Rectal smooth muscle tissue (tissue), 1 donor: ENCODE results near the gene UQCR11.

Source experiments
- H3K27ac ChIP-seq: one replicate; pipeline ENCODE4 v1.7.0; 2013; ENCODE audit warnings: low read depth, low read length, inconsistent platforms
- H3K27me3 ChIP-seq: one replicate; pipeline ENCODE4 v1.7.0; 2013; ENCODE audit warnings: low read length; ENCODE audit not compliant: control insufficient read depth, insufficient read depth
- H3K36me3 ChIP-seq: one replicate; pipeline ENCODE4 v1.7.0; 2013; ENCODE audit warnings: low read length; ENCODE audit not compliant: control insufficient read depth, insufficient read depth
- H3K4me1 ChIP-seq: one replicate; pipeline ENCODE4 v1.7.0; 2013; ENCODE audit warnings: low read length; ENCODE audit not compliant: control insufficient read depth, insufficient read depth
- H3K4me3 ChIP-seq: one replicate; pipeline ENCODE4 v1.7.0; 2013; ENCODE audit warnings: low read length
- H3K9ac ChIP-seq: one replicate; pipeline ENCODE4 v1.7.0; 2013; ENCODE audit warnings: low read length

UQCR11 gene

DNA sequence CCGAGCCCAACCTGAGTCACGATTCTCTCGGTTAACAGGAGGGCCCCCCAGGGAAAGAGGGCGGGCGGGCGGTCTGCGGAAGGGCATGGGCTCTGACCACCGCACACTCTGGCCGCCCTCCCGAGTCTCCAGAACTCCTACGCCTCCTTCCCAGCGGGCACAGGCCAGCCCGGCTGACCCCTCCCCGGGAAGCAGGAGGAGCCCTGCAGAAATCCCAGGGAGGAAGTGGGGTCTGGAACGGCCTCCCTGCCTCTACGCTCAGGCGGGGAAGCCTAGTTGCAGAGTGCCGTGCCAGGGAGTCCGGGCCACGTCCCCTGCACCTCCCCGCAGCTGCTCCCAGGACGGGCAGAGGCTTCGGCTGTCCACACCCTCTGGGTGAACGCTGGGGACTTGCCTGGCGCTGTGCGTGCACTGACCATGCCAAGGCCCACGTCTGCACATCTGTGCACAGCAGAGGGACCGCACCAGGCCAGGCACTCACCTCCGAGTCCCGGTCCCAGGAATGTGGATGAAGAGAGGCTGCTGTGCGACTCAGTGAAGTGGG, 26.4 kb upstream of the UQCR11 start:
- H3K36me3 ChIP-seq: peaks cover 5% of the 10 kb centered on the region
- no peak overlapping the region for H3K4me3 ChIP-seq
- no peak overlapping the region for H3K27ac ChIP-seq
- H3K4me1 ChIP-seq: no peaks in the 10 kb centered on the region
- no peaks in the 10 kb centered on the region for H3K27me3 ChIP-seq
- H3K9ac ChIP-seq: no peak overlapping the region

DNA sequence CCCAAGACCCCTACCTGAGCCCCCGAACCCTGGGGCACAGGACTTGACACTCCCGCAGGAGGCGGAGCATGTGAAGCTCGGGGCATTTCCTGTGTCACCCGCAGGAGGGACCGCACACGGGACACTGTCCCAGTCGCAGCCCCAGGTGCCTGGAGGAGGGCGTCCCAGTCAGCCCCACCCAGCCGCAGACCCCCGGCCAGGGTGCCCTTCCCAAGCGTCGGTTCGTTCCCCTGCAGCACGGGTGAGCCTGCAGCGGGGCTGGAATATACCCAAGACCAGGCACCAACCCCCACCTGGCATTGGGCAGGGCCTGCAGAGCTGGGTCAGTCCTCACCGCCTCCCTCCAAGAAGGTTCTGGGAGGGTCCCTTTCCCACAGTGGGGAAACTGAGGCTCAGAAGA, 25.5 kb upstream of the UQCR11 start:
- Histone ChIP-seq H3K9ac (no peak overlapping the region), H3K4me3 (no peak overlapping the region), H3K4me1 (no peaks in the 10 kb centered on the region), H3K36me3 (peaks cover 5% of the 10 kb centered on the region), H3K27ac (no peak overlapping the region), H3K27me3 (no peaks in the 10 kb centered on the region)

GRCh38 chr19:1630012-1630411, 24.8 kb upstream of the UQCR11 start:
- Histone ChIP-seq H3K27ac (no peak overlapping the region), H3K4me1 (no peaks in the 10 kb centered on the region), H3K9ac (no peak overlapping the region), H3K4me3 (no peak overlapping the region), H3K36me3 (peaks cover 5% of the 10 kb centered on the region), H3K27me3 (no peaks in the 10 kb centered on the region)

GRCh38 chr19:1629256-1629808, 24.1 kb upstream of the UQCR11 start:
- Histone ChIP-seq H3K4me1 (no peaks in the 10 kb centered on the region), H3K36me3 (peaks cover 3% of the 10 kb centered on the region), H3K27ac (no peak overlapping the region), H3K4me3 (no peak overlapping the region), H3K27me3 (no peaks in the 10 kb centered on the region), H3K9ac (no peak overlapping the region)

DNA sequence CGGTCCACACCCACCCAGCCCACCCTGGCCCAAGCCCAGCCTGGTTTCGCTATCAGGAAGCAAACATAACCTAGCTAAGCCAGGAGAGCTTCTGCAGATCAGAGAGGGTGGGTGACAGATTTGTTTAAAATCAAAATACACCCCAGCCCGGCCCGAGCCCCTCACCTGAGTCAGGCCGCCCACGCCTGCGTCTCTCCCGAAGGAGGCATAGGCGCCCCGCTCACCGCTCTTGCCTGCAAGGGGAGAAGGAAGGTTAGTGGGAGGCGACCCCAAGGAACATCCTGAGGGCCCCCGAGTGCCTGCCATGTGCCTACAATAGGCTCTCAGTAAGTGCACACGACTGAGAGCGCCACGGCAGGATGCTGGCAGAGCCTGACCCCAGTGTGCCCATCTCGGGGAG, 21.9 kb upstream of the UQCR11 start:
- peaks cover 5% of the 10 kb centered on the region for H3K36me3 ChIP-seq
- H3K9ac ChIP-seq: no peak overlapping the region
- H3K4me3 ChIP-seq: no peak overlapping the region
- no peaks in the 10 kb centered on the region for H3K27me3 ChIP-seq
- no peaks in the 10 kb centered on the region for H3K4me1 ChIP-seq
- no peak overlapping the region for H3K27ac ChIP-seq

- Histone ChIP-seq H3K4me1 (no peaks in the 10 kb centered on the region), H3K27ac (no peak overlapping the region), H3K27me3 (no peaks in the 10 kb centered on the region), H3K36me3 (peaks cover 2% of the 10 kb centered on the region), H3K4me3 (no peak overlapping the region), H3K9ac (no peak overlapping the region)
These were observed 21.3 kb upstream of the UQCR11 start for GRCh38 chr19:1626417-1627010.

GRCh38 chr19:1624458-1624857, 19.2 kb upstream of the UQCR11 start:
- Histone ChIP-seq H3K4me3 (no peak overlapping the region), H3K4me1 (no peaks in the 10 kb centered on the region), H3K9ac (no peak overlapping the region), H3K27me3 (no peaks in the 10 kb centered on the region), H3K36me3 (peaks cover 11% of the 10 kb centered on the region), H3K27ac (no peak overlapping the region)

DNA sequence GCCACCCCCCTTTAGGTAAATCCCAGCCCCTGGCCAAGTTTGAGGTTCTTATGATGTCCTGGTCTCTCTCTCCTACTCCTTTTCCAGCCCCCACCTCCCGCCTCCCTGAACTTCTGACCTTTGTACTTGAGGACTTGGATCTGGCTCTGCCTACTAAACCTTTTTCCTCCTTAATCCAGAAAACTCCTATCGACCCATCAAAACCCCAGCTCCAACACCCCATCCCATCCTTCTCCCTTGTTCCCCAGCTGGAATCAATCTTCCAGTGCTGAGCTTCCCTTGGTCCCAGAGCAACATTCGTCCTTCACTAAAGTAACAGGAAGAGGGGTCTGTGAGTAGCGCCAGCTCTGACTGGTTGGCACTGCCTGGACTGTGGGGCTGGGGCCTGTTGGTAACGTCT, 17.3 kb upstream of the UQCR11 start:
- H3K27ac ChIP-seq: no peak overlapping the region
- H3K9ac ChIP-seq: no peak overlapping the region
- no peak overlapping the region for H3K4me3 ChIP-seq
- peaks cover 8% of the 10 kb centered on the region for H3K4me1 ChIP-seq
- no peaks in the 10 kb centered on the region for H3K27me3 ChIP-seq
- H3K36me3 ChIP-seq: peaks cover 11% of the 10 kb centered on the region

DNA sequence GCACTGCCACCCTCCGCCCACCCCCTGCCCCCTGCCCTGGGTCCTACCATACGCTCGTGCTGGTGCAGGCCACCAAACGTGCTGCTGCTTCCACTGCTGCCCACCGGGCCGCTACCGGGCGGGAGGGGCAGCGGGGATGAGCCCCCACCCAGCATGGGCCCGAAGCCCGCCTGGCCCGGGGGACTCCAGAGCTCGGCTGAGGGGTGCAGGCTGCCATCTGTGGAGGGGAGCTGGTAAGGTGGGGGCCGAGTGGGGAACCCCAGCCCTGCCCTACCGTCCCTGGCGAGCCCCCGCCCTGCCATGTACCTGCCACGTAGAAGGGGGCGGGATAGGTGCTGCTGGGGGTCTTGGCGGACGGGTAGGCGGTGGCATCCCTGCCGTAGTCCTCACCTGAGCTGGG, 16.7 kb upstream of the UQCR11 start:
- Histone ChIP-seq H3K4me1 (peaks cover 13% of the 10 kb centered on the region), H3K27ac (no peak overlapping the region), H3K9ac (no peak overlapping the region), H3K27me3 (no peaks in the 10 kb centered on the region), H3K36me3 (peaks cover 12% of the 10 kb centered on the region), H3K4me3 (no peak overlapping the region)

GRCh38 chr19:1621574-1621973, 16.3 kb upstream of the UQCR11 start:
- no peaks in the 10 kb centered on the region for H3K27me3 ChIP-seq
- H3K4me1 ChIP-seq: peaks cover 16% of the 10 kb centered on the region
- H3K9ac ChIP-seq: no peak overlapping the region
- no peak overlapping the region for H3K27ac ChIP-seq
- peaks cover 14% of the 10 kb centered on the region for H3K36me3 ChIP-seq
- H3K4me3 ChIP-seq: no peak overlapping the region

- Histone ChIP-seq H3K4me3 (no peak overlapping the region), H3K36me3 (peaks cover 14% of the 10 kb centered on the region), H3K27me3 (no peaks in the 10 kb centered on the region), H3K9ac (no peak overlapping the region), H3K4me1 (peaks cover 16% of the 10 kb centered on the region), H3K27ac (no peak overlapping the region)
These were observed 15.8 kb upstream of the UQCR11 start for GRCh38 chr19:1621021-1621420.

- H3K9ac ChIP-seq: no peak overlapping the region
- H3K4me3 ChIP-seq: no peak overlapping the region
- H3K36me3 ChIP-seq: peaks cover 17% of the 10 kb centered on the region
- H3K4me1 ChIP-seq: peaks cover 16% of the 10 kb centered on the region
- H3K27ac ChIP-seq: no peak overlapping the region
- no peaks in the 10 kb centered on the region for H3K27me3 ChIP-seq
These were observed 15.2 kb upstream of the UQCR11 start for GRCh38 chr19:1620502-1620901.

DNA sequence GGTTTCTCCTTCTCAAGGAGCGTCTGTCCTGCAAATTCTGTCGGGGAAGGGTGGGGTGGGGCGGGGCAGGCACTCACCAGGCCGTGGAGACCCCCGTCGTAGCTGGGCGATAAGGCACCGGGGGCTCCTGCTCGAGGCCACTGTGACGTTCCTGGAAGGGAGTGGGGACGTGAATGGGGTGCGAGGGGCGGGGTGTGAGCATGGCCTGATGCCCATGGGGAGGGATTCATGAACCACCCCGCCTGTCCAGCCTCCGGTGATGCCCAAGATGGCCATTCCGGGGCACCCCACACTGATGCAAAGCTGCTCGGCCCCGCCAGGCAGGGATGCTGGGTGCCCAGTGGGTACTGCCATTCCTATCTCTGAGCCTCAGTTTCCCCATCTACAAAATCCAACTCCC, 14.4 kb upstream of the UQCR11 start:
- Histone ChIP-seq H3K36me3 (peaks cover 23% of the 10 kb centered on the region), H3K4me1 (peaks cover 16% of the 10 kb centered on the region), H3K27ac (no peak overlapping the region), H3K9ac (no peak overlapping the region), H3K27me3 (no peaks in the 10 kb centered on the region), H3K4me3 (no peak overlapping the region)
